Tibial nerve (tissue), 3 donors: ENCODE measurements around the gene WSCD2.

Experiments
- CTCF ChIP-seq, 5 experiments: fragments of 200-600 bp in 3 of 5; fragments of 450-650 bp in 2 of 5; sonication (generic) in 3 of 5; IDR thresholded peaks; one replicate each; pipeline ENCODE4 v1.5.1; 2016 to 2019; ENCODE audit warnings: antibody characterized with exemption in 5 of 5, mild to moderate bottlenecking in 3 of 5, moderate library complexity in 2 of 5
- POLR2A ChIP-seq, 2 donors: fragments of 450-650 bp; IDR thresholded peaks; one replicate each; pipeline ENCODE4 v1.6.1; 2017; ENCODE audit warnings: antibody characterized with exemption in 2 of 2, mild to moderate bottlenecking in 2 of 2, moderate library complexity in 2 of 2

- no peak for TF ChIP-seq CTCF (IDR thresholded peaks at IDR 0.05)
- TF ChIP-seq POLR2A (IDR thresholded peaks at IDR 0.05) = no peak
Observed at GRCh38 chr12:108080363-108080762, 48.7 kb upstream of the WSCD2 start.
